PC-9 (cell line): Measurements from ENCODE around the gene SNX32. TPM values are rescaled to one million over a fixed set of nuclear protein-coding genes. Genes with fewer than 3 reads are reported as not detected.

ENCODE experiments used
- BruUV-seq: library from RNA; stranded (reverse); fragments of 400-500 nt; replicated peaks from 2 replicates; lab custom pipeline; 2021; lab: Mats Ljungman, UMichigan
- CTCF ChIA-PET: fragments of 300-600 bp; sonication (Branson Sonifier 250); formaldehyde crosslinking; loops from one replicate; lab custom pipeline; 2022; ENCODE audit warnings: antibody characterized with exemption; lab: Charles Lee
- POLR2A ChIA-PET: fragments of 300-600 bp; sonication (Branson Sonifier 250); formaldehyde crosslinking; loops from one replicate; lab custom pipeline; 2022; ENCODE audit warnings: antibody characterized with exemption; ENCODE audit not compliant: unreplicated experiment; lab: Charles Lee
- DNase-seq, 2 experiments: peaks; one replicate each; pipeline versions ENCODE4 v3.0.0 to v3.0.0-alpha.2; 2015 to 2022; ENCODE audit warnings: mixed read lengths in 1 of 2
- H2AFZ ChIP-seq: fragments of 200-600 bp; sonication (generic); 2 replicates; pipeline ENCODE4 v1.8.1; 2017; ENCODE audit warnings: antibody characterized with exemption
- H3F3A ChIP-seq: fragments of 200-600 bp; sonication (generic); 2 replicates; pipeline ENCODE4 v1.8.1; 2017; ENCODE audit warnings: antibody characterized with exemption, mild to moderate bottlenecking, low read depth; ENCODE audit not compliant: insufficient read depth
- H3K27ac ChIP-seq: fragments of 200-600 bp; sonication (generic); 2 replicates; pipeline ENCODE4 v1.6.1; 2016; ENCODE audit warnings: mixed run types
- H3K27me3 ChIP-seq: fragments of 200-600 bp; sonication (generic); 2 replicates; pipeline ENCODE4 v1.6.1; 2016; ENCODE audit warnings: low read depth, mixed run types; ENCODE audit not compliant: insufficient read depth
- H3K36me3 ChIP-seq: fragments of 200-600 bp; sonication (generic); 2 replicates; pipeline ENCODE4 v1.6.1; 2016; ENCODE audit warnings: low read depth, mixed run types
- H3K4me1 ChIP-seq: fragments of 200-600 bp; sonication (generic); replicated peaks from 2 replicates; pipeline ENCODE4 v1.6.1; 2016; ENCODE audit warnings: mixed run types; ENCODE audit not compliant: insufficient read depth
- H3K4me2 ChIP-seq: fragments of 200-600 bp; sonication (generic); 2 replicates; pipeline ENCODE4 v1.6.1; 2017; ENCODE audit warnings: mixed run types
- H3K4me3 ChIP-seq: fragments of 200-600 bp; sonication (generic); 2 replicates; pipeline ENCODE4 v1.6.1; 2016; ENCODE audit warnings: mixed run types
- H3K79me2 ChIP-seq: fragments of 200-600 bp; sonication (generic); 2 replicates; pipeline ENCODE4 v1.6.1; 2017; ENCODE audit warnings: low read depth, mixed run types
- H3K9me2 ChIP-seq: fragments of 200-600 bp; sonication (generic); 2 replicates; pipeline ENCODE4 v1.8.1; 2017; ENCODE audit warnings: mild to moderate bottlenecking; ENCODE audit not compliant: insufficient read depth
- H3K9me3 ChIP-seq: fragments of 200-600 bp; sonication (generic); 2 replicates; pipeline ENCODE4 v1.8.1; 2016; ENCODE audit warnings: low read depth; ENCODE audit not compliant: insufficient read depth
- H4K20me1 ChIP-seq: fragments of 200-600 bp; sonication (generic); 2 replicates; pipeline ENCODE4 v1.8.1; 2017; ENCODE audit not compliant: insufficient read depth
- CTCF ChIP-seq: fragments of 200-600 bp; sonication (generic); conservative IDR thresholded peaks from 2 replicates; pipeline ENCODE4 v1.6.1; 2017; ENCODE audit warnings: mixed run types, antibody characterized with exemption, mild to moderate bottlenecking, moderate library complexity
- EZH2 ChIP-seq: fragments of 200-600 bp; sonication (generic); IDR thresholded peaks from 2 replicates; pipeline ENCODE4 v1.8.0; 2017; ENCODE audit warnings: antibody characterized with exemption, low read depth
- intact Hi-C: fragments of 100-400 bp; cut with micrococcal nuclease; formaldehyde crosslinking; loops from one replicate; pipeline ENCODE4 v1.10.0; 2022; ENCODE audit not compliant: unreplicated experiment
- total RNA-seq: library from RNA; stranded (reverse); gene quantifications from 2 replicates; pipeline ENCODE4 v1.2.3, GENCODE V29; 2021

SNX32 gene
- total RNA-seq, 1 experiment from 2014 or later, result not detected

GRCh38 chr11:65867284-65868071, 33.7 kb downstream of the SNX32 start:
- H3K27me3 ChIP-seq, result no peaks in the 10 kb centered on the region
- peaks cover 7% of the 10 kb centered on the region for H3K79me2 ChIP-seq
- H4K20me1 ChIP-seq, result no peaks in the 10 kb centered on the region; the same call in 1 of the 2 replicates
- H3F3A ChIP-seq, result peaks cover 35% of the 10 kb centered on the region
- H2AFZ ChIP-seq, result no peak overlapping the region
- no peak for DNase-seq
- H3K9me3 ChIP-seq, result no peaks in the 10 kb centered on the region
- intact Hi-C loops, result no loop called here
- H3K27ac ChIP-seq, result no peak overlapping the region
- H3K4me3 ChIP-seq, result no peak overlapping the region
- no peak overlapping the region for H3K4me2 ChIP-seq
- peaks cover 16% of the 10 kb centered on the region for H3K36me3 ChIP-seq
- no peak for TF ChIP-seq EZH2
- TF ChIP-seq CTCF, result no peak
- no peaks in the 10 kb centered on the region for H3K9me2 ChIP-seq
- ChIA-PET CTCF (no interaction called here), POLR2A (no interaction called here)
- H3K4me1 ChIP-seq, result no peaks in the 10 kb centered on the region
- BruUV-seq, result no TSS peak

DNA sequence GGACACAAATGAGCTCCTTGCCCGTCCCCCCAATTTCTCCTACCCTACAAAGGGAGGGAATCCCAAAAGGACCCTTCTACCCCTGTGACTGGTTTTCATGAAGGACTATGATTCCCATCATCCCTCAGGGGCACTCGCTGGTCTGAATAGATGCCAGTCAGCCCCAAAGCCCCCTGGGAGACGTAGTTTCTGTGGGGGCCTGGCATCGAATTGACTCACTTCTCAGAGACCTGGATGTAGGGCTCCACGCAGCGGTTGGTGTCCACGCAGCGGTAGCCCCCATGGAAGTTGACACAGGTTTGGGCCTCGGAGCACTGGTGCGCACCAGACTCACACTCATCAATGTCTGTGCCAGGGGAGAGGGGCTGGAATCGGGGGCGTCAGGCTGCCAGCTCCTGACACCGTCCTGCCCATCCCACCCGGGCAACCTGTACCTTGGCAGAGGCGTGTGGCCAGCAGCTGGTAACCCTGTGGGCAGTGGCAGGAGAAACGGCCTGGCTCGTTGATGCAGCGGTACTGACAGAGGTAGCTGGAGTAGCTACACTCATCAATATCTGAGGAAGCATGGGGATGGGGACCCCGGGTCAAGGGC, 34.4 kb downstream of the SNX32 start:
- intact Hi-C loops, result no loop called here

More for the DNA sequence above, 34.4 kb downstream of the SNX32 start:
- Histone ChIP-seq H3K36me3 (peaks cover 15% of the 10 kb centered on the region), H3K27ac (no peak overlapping the region), H3K4me3 (no peak overlapping the region), H2AFZ (no peak overlapping the region), H3K9me3 (no peaks in the 10 kb centered on the region), H3K9me2 (no peaks in the 10 kb centered on the region), H3F3A (peaks cover 35% of the 10 kb centered on the region), H4K20me1 (no peaks in the 10 kb centered on the region; the same call in 1 of the 2 replicates), H3K79me2 (peaks cover under 1% of the 10 kb centered on the region; the same call in 1 of the 2 replicates), H3K27me3 (no peaks in the 10 kb centered on the region), H3K4me2 (no peak overlapping the region), H3K4me1 (peaks cover 4% of the 10 kb centered on the region; the same call in 1 of the 2 replicates)
- CTCF ChIA-PET, result no interaction called here
- TF ChIP-seq CTCF (no peak), EZH2 (no peak)
- BruUV-seq, result no TSS peak
- POLR2A ChIA-PET, result no interaction called here
- DNase-seq, result no peak
